HepG2 (cell line): ENCODE measurements around the gene TMOD2. TPM values are rescaled to one million over a fixed set of nuclear protein-coding genes. Genes with fewer than 3 reads are reported as not detected.

Source experiments
- AHDC1 ChIP-seq: sonication (generic); formaldehyde crosslinking; IDR thresholded peaks from 2 replicates; pipeline ENCODE4 v1.5.1; 2020; ENCODE audit warnings: mild to moderate bottlenecking, missing genetic modification reagents, borderline replicate concordance
- BRF2 ChIP-seq: sonication (generic); formaldehyde crosslinking; IDR thresholded peaks from 2 replicates; pipeline ENCODE4 v1.8.1; 2022; ENCODE audit warnings: mild to moderate bottlenecking, missing genetic modification reagents
- EHMT2 ChIP-seq: fragments of 200-600 bp; sonication (generic); IDR thresholded peaks from 2 replicates; pipeline ENCODE4 v1.7.0; 2017; ENCODE audit warnings: antibody characterized with exemption, low read depth, low read length, borderline replicate concordance
- KDM4B ChIP-seq: sonication (generic); formaldehyde crosslinking; IDR thresholded peaks from 2 replicates; pipeline ENCODE4 v1.4.0; 2020; ENCODE audit warnings: missing genetic modification reagents
- NR2F6 ChIP-seq, 2 experiments: IDR thresholded peaks; 2 replicates each; pipeline ENCODE4 v1.6.1; 2016; ENCODE audit warnings: antibody characterized with exemption in 1 of 2, mild to moderate bottlenecking in 1 of 2
- ZNF451 ChIP-seq: sonication (generic); formaldehyde crosslinking; IDR thresholded peaks from 2 replicates; pipeline ENCODE4 v1.5.0; 2020; ENCODE audit warnings: mild to moderate bottlenecking, missing genetic modification reagents
- polyA plus RNA-seq, 8 experiments: library from polyadenylated mRNA; depleted of rRNA in 3 of 8; stranded (reverse) in 7 of 8; unstranded in 1 of 8; fragments of >200 nt; fragmentation: Illumina TruSeq in 4 of 8; extraction: Trizol in 4 of 8; gene quantifications; 2 replicates each; pipeline versions ENCODE4 v1.2.1 to v1.2.3, GENCODE V29; 2011 to 2016; ENCODE audit warnings: low read depth in 4 of 8, missing spikeins in 1 of 8, mixed read lengths in 1 of 8; ENCODE audit not compliant: insufficient read depth in 1 of 8
- total RNA-seq, 5 experiments: library from RNA; depleted of rRNA; stranded (reverse); fragments of >200 nt; fragmentation: Illumina TruSeq; extraction: Trizol; gene quantifications; 2 replicates each; pipeline ENCODE4 v1.2.3, GENCODE V29; 2016; ENCODE audit warnings: low read depth in 1 of 5
- TF ChIP-seq, protein P1 (sequence below): sonication (generic); formaldehyde crosslinking; IDR thresholded peaks from one replicate; pipeline ENCODE4 v1.5.1; 2020; ENCODE audit warnings: mild to moderate bottlenecking, missing genetic modification reagents; ENCODE audit errors: not compliant biosample characterization
- TF ChIP-seq, protein P2 (sequence below): IDR thresholded peaks from 2 replicates; pipeline ENCODE4 v1.6.1; 2016; ENCODE audit warnings: mild to moderate bottlenecking
- TF ChIP-seq, protein P3 (sequence below): sonication (generic); formaldehyde crosslinking; IDR thresholded peaks from 2 replicates; pipeline ENCODE4 v1.8.1; 2023; ENCODE audit warnings: mild to moderate bottlenecking, moderate library complexity, missing genetic modification reagents

Gene TMOD2
- total and polyA plus RNA-seq, 2 of the 13 experiments (the other 11 are each of a cell fraction or from before 2014, with no cell fraction given): 0.01 to 0.02 TPM

DNA sequence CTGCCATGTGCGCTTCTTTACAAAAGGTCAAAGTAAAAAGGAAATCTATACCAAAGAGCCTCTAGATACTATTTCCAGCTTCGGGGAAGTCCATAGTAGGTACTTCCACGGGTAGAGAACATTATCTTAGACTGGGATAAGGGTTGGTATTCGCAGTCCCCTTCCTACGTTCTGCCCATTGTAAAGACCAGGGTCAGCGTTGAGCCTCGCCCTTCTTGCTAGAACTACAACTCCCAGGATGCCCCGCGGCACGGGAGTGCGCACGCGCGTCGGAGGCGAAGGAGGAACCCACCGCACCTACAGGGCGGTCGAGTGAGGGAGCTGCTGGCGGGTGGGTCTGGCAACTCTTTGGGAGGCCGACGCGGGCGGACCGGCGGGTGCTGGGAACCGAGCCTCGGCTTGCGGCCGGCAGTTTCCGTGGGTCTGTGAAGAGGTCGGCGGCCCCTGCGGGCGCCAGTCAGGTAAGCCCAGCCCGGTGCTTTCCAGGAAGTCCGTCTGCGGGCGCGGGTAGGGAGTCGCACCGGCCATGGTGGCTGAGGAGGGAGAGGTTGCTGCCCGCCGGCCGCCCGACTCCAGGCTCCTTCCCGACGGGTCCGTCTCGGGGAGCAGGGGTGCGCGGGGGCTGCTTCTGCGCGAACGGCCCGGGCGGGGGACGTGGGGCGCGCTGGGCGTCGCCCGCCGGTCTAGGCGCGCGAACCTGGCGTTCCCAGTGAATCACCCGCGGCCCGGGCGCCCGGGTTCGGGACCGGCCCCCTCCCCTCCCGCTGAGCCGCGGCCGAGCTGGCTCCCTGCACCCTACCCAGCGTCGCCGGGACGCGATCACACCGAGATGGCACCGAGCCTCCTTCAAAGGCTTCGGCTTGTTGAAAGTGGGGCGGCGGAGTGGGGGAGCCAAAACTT lies 78.2 kb downstream of the TMOD2 start, which contains the start of gene TMOD3 (continued):
- TF ChIP-seq, protein P1, sequence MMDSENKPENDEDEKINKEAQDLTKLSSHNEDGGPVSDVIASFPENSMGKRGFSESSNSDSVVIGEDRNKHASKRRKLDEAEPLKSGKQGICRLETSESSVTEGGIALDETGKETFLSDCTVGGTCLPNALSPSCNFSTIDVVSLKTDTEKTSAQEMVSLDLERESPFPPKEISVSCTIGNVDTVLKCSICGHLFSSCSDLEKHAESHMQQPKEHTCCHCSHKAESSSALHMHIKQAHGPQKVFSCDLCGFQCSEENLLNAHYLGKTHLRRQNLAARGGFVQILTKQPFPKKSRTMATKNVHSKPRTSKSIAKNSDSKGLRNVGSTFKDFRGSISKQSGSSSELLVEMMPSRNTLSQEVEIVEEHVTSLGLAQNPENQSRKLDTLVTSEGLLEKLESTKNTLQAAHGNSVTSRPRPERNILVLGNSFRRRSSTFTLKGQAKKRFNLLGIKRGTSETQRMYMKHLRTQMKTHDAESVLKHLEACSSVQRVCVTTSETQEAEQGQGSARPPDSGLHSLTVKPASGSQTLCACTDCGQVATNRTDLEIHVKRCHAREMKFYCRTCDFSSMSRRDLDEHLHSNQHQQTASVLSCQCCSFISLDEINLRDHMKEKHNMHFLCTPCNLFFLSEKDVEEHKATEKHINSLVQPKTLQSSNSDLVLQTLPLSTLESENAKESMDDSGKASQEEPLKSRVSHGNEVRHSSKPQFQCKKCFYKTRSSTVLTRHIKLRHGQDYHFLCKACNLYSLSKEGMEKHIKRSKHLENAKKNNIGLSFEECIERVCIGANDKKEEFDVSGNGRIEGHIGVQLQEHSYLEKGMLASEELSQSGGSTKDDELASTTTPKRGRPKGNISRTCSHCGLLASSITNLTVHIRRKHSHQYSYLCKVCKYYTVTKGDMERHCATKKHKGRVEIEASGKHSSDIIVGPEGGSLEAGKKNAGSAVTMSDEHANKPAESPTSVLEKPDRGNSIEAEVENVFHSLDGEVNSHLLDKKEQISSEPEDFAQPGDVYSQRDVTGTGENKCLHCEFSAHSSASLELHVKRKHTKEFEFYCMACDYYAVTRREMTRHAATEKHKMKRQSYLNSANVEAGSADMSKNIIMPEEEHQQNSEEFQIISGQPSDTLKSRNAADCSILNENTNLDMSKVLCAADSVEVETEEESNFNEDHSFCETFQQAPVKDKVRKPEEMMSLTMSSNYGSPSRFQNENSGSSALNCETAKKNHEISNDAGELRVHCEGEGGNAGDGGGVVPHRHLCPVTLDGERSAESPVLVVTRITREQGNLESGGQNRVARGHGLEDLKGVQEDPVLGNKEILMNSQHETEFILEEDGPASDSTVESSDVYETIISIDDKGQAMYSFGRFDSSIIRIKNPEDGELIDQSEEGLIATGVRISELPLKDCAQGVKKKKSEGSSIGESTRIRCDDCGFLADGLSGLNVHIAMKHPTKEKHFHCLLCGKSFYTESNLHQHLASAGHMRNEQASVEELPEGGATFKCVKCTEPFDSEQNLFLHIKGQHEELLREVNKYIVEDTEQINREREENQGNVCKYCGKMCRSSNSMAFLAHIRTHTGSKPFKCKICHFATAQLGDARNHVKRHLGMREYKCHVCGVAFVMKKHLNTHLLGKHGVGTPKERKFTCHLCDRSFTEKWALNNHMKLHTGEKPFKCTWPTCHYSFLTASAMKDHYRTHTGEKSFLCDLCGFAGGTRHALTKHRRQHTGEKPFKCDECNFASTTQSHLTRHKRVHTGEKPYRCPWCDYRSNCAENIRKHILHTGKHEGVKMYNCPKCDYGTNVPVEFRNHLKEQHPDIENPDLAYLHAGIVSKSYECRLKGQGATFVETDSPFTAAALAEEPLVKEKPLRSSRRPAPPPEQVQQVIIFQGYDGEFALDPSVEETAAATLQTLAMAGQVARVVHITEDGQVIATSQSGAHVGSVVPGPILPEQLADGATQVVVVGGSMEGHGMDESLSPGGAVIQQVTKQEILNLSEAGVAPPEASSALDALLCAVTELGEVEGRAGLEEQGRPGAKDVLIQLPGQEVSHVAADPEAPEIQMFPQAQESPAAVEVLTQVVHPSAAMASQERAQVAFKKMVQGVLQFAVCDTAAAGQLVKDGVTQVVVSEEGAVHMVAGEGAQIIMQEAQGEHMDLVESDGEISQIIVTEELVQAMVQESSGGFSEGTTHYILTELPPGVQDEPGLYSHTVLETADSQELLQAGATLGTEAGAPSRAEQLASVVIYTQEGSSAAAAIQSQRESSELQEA: peak; percentile 69
- TF ChIP-seq ZNF451 (CRISPR knock-in tag) (no peak), AHDC1 (CRISPR knock-in tag) (no peak), KDM4B (CRISPR knock-in tag) (peak; percentile 69; the same call in 1 of the 2 replicates), NR2F6 (IDR thresholded peaks at IDR 0.05) (no peak), NR2F6 (CRISPR knock-in tag; IDR thresholded peaks at IDR 0.05) (no peak), BRF2 (CRISPR knock-in tag) (no peak), EHMT2 (no peak)
- TF ChIP-seq, protein P2, sequence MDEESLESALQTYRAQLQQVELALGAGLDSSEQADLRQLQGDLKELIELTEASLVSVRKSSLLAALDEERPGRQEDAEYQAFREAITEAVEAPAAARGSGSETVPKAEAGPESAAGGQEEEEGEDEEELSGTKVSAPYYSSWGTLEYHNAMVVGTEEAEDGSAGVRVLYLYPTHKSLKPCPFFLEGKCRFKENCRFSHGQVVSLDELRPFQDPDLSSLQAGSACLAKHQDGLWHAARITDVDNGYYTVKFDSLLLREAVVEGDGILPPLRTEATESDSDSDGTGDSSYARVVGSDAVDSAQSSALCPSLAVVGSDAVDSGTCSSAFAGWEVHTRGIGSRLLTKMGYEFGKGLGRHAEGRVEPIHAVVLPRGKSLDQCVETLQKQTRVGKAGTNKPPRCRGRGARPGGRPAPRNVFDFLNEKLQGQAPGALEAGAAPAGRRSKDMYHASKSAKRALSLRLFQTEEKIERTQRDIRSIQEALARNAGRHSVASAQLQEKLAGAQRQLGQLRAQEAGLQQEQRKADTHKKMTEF (CRISPR knock-in tag): peak; percentile 81; the same call in 1 of the 2 replicates
- TF ChIP-seq, protein P3, sequence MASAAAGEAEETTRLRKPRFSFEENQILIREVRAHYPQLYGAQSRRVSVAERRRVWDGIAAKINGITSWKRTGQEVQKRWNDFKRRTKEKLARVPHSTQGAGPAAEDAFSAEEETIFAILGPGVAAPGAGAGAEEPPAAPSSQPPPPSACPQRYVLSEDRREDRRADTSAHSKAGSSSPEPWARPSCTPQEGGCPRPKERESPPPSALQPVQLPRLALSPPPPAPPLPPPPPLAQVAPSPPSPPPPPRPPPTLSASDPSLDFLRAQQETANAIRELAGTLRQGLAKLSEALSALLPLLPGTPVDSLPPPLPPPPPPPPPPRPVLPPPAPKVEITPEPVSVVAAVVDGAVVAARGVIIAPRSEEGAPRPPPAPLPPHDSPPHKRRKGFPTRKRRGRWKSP: peak; percentile 71
